HG03095 (cell line): ENCODE data around the gene UBE2G1.
A peak's percentile ranks its signal among the peaks of the same experiment; 100 is the strongest.
"Not testable (repeated sequence)": the region's sequence is repeated elsewhere in the genome, so short reads cannot be mapped to it uniquely, and the experiment has no call there.

Experiments used
- ATAC-seq: cut with Tn5 transposase; IDR thresholded peaks from one replicate; pipeline ENCODE4 v1.9.1; 2021; ENCODE audit warnings: moderate library complexity; ENCODE audit not compliant: unreplicated experiment

The UBE2G1 gene

GRCh38 chr17:4366327-4367063 is at the start of gene UBE2G1:
Gene UBE2G1, minus strand, starts transcription at chr17:4366675. Its CDS starts 359 bp downstream, at chr17:4366316.
- peak; percentile 62 for ATAC-seq

- ATAC-seq = peak; percentile 52
Measured at GRCh38 chr17:4412933-4413831, 46.7 kb upstream of the UBE2G1 start.

- no peak for ATAC-seq
Measured at GRCh38 chr17:4411201-4411600, 44.7 kb upstream of the UBE2G1 start.

GRCh38 chr17:4409659-4410058 is 43.2 kb upstream of the UBE2G1 start:
- ATAC-seq = no peak

- ATAC-seq = no peak
Measured at GRCh38 chr17:4407851-4408250, 41.4 kb upstream of the UBE2G1 start.

GRCh38 chr17:4407216-4407615 is 40.7 kb upstream of the UBE2G1 start:
- no peak for ATAC-seq

- no peak for ATAC-seq
Measured at GRCh38 chr17:4406386-4406785, 39.9 kb upstream of the UBE2G1 start.

- ATAC-seq = no peak
Measured at GRCh38 chr17:4405699-4406098, 39.2 kb upstream of the UBE2G1 start.

- ATAC-seq = no peak
Measured at GRCh38 chr17:4405038-4405669, 38.7 kb upstream of the UBE2G1 start.

- no peak for ATAC-seq
Measured at GRCh38 chr17:4397840-4398239, 31.4 kb upstream of the UBE2G1 start.

GRCh38 chr17:4395111-4395478 is 28.6 kb upstream of the UBE2G1 start:
- no peak for ATAC-seq

GRCh38 chr17:4394208-4395110 is 28.0 kb upstream of the UBE2G1 start:
- no peak for ATAC-seq

- no peak for ATAC-seq
Measured at GRCh38 chr17:4393806-4394205, 27.3 kb upstream of the UBE2G1 start.

GRCh38 chr17:4389079-4389478 is 22.6 kb upstream of the UBE2G1 start:
- no peak for ATAC-seq

GRCh38 chr17:4387137-4387536 is 20.7 kb upstream of the UBE2G1 start:
- no peak for ATAC-seq

GRCh38 chr17:4386406-4386805 is 19.9 kb upstream of the UBE2G1 start:
- ATAC-seq = no peak

GRCh38 chr17:4381690-4382671 is 15.5 kb upstream of the UBE2G1 start:
- no peak for ATAC-seq

GRCh38 chr17:4378626-4379025 is 12.2 kb upstream of the UBE2G1 start:
- ATAC-seq = no peak

- not testable (repeated sequence) for ATAC-seq
Measured at GRCh38 chr17:4377247-4377646, 10.8 kb upstream of the UBE2G1 start.
